SU-DHL-6 (cell line): ENCODE data around the gene OBSCN.

Experiments
- CTCF ChIP-seq: fragments of 200-600 bp; sonication (generic); IDR thresholded peaks from one replicate; pipeline ENCODE4 v1.5.1; 2017; ENCODE audit warnings: antibody characterized with exemption, mild to moderate bottlenecking, low read length, moderate library complexity; ENCODE audit not compliant: insufficient read depth, poor library complexity, severe bottlenecking
- EZH2phosphoT487 ChIP-seq: fragments of 200-600 bp; sonication (generic), shearing (Covaris generic); conservative IDR thresholded peaks from 2 replicates; pipeline ENCODE4 v1.6.1; 2018; ENCODE audit warnings: mild to moderate bottlenecking, antibody characterized with exemption, low read length, moderate library complexity, mixed read lengths

GRCh38 chr1:228219245-228219961 is 11.6 kb downstream of the OBSCN start:
- TF ChIP-seq CTCF: no peak
- no peak for TF ChIP-seq EZH2phosphoT487
